GM12864 (cell line): ENCODE measurements around the gene HOXC9.

ENCODE experiments used
- DNase-seq: peaks from one replicate; pipeline ENCODE4 v3.0.0-alpha.2; 2011; ENCODE audit warnings: low read depth
- H3K4me3 ChIP-seq: 2 replicates; pipeline ENCODE4 v1.5.1; 2011; ENCODE audit warnings: mild to moderate bottlenecking, low read depth, low read length, control low read depth
- CTCF ChIP-seq: IDR thresholded peaks from 2 replicates; pipeline ENCODE4 v1.5.1; 2011; ENCODE audit warnings: low read depth, mild to moderate bottlenecking, moderate library complexity, low read length, control low read depth, inconsistent platforms; ENCODE audit errors: missing control alignments

HOXC9 gene

GRCh38 chr12:53973236-53974042 lies 26.5 kb upstream of the HOXC9 start:
- H3K4me3 ChIP-seq = no peak overlapping the region
- no peak for DNase-seq
- no peak for TF ChIP-seq CTCF

GRCh38 chr12:53974084-53975063 lies 25.6 kb upstream of the HOXC9 start, which contains the start of gene HOTAIR:
Gene HOTAIR (minus strand): TSS chr12:53974954.
- no peak within 1 kb of the TSS for H3K4me3 ChIP-seq
- no peak for DNase-seq
- no peak for TF ChIP-seq CTCF

GRCh38 chr12:53975064-53975471 lies 24.9 kb upstream of the HOXC9 start:
- H3K4me3 ChIP-seq = no peak overlapping the region
- TF ChIP-seq CTCF = no peak
- DNase-seq = no peak

GRCh38 chr12:53975479-53976152 lies 24.3 kb upstream of the HOXC9 start:
- no peak for TF ChIP-seq CTCF
- H3K4me3 ChIP-seq = no peak overlapping the region
- DNase-seq = no peak

GRCh38 chr12:53976172-53976822 lies 23.7 kb upstream of the HOXC9 start:
- DNase-seq = no peak
- TF ChIP-seq CTCF = no peak
- no peak overlapping the region for H3K4me3 ChIP-seq
